IPS-18a (cell line): ENCODE data around the gene PRELP.
"Not testable (repeated sequence)": the region's sequence is repeated elsewhere in the genome, so short reads cannot be mapped to it uniquely, and the experiment has no call there.

ENCODE experiments used
- H3K27ac ChIP-seq: one replicate; pipeline ENCODE4 v1.5.1; 2013; ENCODE audit warnings: low read length
- H3K27me3 ChIP-seq: one replicate; pipeline ENCODE4 v1.6.1; 2013; ENCODE audit warnings: mild to moderate bottlenecking, low read length; ENCODE audit not compliant: control insufficient read depth, insufficient read depth
- H3K36me3 ChIP-seq: one replicate; pipeline ENCODE4 v1.6.1; 2013; ENCODE audit warnings: low read depth, low read length; ENCODE audit not compliant: control insufficient read depth
- H3K4me1 ChIP-seq: one replicate; pipeline ENCODE4 v1.6.1; 2013; ENCODE audit warnings: low read depth, low read length; ENCODE audit not compliant: control insufficient read depth
- H3K4me3 ChIP-seq: one replicate; pipeline ENCODE4 v1.5.1; 2013; ENCODE audit warnings: low read length
- H3K9ac ChIP-seq: one replicate; pipeline ENCODE4 v1.6.1; 2013; ENCODE audit warnings: mild to moderate bottlenecking, low read length, moderate library complexity
- H3K9me3 ChIP-seq: one replicate; pipeline ENCODE4 v1.6.1; 2013; ENCODE audit warnings: low read depth, low read length; ENCODE audit not compliant: control insufficient read depth

The PRELP gene

GRCh38 chr1:203511513-203511912 lies 35.9 kb downstream of the PRELP start:
- no peaks in the 10 kb centered on the region for H3K36me3 ChIP-seq
- no peaks in the 10 kb centered on the region for H3K9me3 ChIP-seq
- H3K4me3 ChIP-seq = no peak overlapping the region
- no peak overlapping the region for H3K9ac ChIP-seq
- H3K4me1 ChIP-seq = peaks cover 50% of the 10 kb centered on the region
- no peak overlapping the region for H3K27ac ChIP-seq
- H3K27me3 ChIP-seq = peaks cover 47% of the 10 kb centered on the region

- H3K4me1 ChIP-seq = peaks cover 48% of the 10 kb centered on the region
- H3K9me3 ChIP-seq = no peaks in the 10 kb centered on the region
- H3K4me3 ChIP-seq = no peak overlapping the region
- H3K27ac ChIP-seq = no peak overlapping the region
- H3K36me3 ChIP-seq = no peaks in the 10 kb centered on the region
- H3K9ac ChIP-seq = no peak overlapping the region
- H3K27me3 ChIP-seq = peaks cover 51% of the 10 kb centered on the region
Measured at GRCh38 chr1:203511930-203512329, 36.3 kb downstream of the PRELP start.

GRCh38 chr1:203512517-203512847 lies 36.9 kb downstream of the PRELP start:
- Histone ChIP-seq H3K4me3 (no peak overlapping the region), H3K27ac (no peak overlapping the region), H3K4me1 (peaks cover 49% of the 10 kb centered on the region), H3K9me3 (no peaks in the 10 kb centered on the region), H3K9ac (no peak overlapping the region), H3K36me3 (no peaks in the 10 kb centered on the region), H3K27me3 (peaks cover 56% of the 10 kb centered on the region)

DNA sequence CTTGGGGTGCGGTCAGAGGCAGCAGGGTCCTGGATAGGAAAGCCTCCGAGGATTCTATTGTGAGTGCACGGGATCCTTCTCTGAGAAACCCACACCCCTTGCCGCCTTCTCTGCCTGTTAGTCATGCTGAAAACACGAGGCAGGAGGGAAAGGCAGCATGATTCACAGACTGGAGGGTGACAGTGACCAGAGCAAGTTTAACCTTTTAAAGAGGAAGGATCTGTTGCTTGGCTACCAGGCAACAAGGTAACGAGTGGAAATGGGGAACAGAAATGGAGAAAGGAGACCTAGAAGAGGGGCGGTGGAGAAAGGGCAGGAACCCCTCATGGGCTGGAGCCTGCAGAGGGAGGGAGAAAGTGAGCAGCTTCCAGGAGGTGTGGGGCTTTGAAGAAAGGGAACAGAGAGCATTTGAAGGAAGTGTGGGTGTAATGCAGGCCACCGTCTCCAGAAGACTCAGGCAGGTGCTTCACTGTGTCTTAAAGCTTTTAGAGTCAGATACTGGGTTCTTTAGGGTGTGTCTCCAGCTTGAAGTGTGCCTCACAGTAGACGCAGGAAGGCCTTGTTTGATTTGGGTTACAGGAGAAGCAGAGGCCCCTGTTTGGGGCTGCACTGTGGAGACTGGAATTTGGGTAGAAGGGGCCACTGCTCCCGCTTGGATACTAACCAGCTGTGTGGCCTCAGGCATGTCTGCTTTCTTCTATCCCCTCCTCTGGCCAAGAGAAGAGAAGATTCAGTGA lies 37.4 kb downstream of the PRELP start:
- Histone ChIP-seq H3K4me1 (peaks cover 48% of the 10 kb centered on the region), H3K9me3 (no peaks in the 10 kb centered on the region), H3K4me3 (no peak overlapping the region), H3K36me3 (no peaks in the 10 kb centered on the region), H3K9ac (no peak overlapping the region), H3K27ac (no peak overlapping the region), H3K27me3 (peaks cover 62% of the 10 kb centered on the region)

DNA sequence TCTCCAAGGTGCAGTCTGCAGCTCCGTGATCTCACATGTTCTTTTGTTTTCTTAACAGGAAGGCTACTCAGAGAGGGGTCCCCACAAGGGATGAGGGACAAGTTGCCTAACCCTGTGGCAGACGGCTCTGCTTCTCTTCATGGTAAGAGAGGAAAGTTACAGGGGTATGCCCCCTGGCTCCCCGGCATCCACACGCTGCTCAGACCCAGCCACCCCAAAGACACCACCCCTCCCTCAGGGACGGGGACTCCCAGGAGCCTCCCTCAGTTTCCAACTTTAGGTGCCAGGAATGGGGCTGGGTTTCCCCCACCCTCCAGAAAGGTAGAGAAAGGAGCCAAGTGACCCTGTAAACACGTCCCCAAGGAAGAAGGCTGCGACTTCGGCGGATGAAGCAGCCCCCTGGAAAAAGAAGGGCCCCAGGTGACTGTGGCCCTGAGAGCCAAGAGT lies 38.0 kb downstream of the PRELP start:
- Histone ChIP-seq H3K9me3 (no peaks in the 10 kb centered on the region), H3K4me3 (peak overlapping the region; percentile 40), H3K9ac (peak overlapping the region; percentile 40), H3K36me3 (no peaks in the 10 kb centered on the region), H3K27ac (no peak overlapping the region), H3K27me3 (peaks cover 68% of the 10 kb centered on the region), H3K4me1 (peaks cover 44% of the 10 kb centered on the region)

- H3K9ac ChIP-seq = no peak overlapping the region
- H3K4me1 ChIP-seq = peaks cover 58% of the 10 kb centered on the region
- peaks cover 91% of the 10 kb centered on the region for H3K27me3 ChIP-seq
- no peak overlapping the region for H3K27ac ChIP-seq
- H3K36me3 ChIP-seq = no peaks in the 10 kb centered on the region
- no peaks in the 10 kb centered on the region for H3K9me3 ChIP-seq
- no peak overlapping the region for H3K4me3 ChIP-seq
Measured at GRCh38 chr1:203516184-203516583, 40.6 kb downstream of the PRELP start.

DNA sequence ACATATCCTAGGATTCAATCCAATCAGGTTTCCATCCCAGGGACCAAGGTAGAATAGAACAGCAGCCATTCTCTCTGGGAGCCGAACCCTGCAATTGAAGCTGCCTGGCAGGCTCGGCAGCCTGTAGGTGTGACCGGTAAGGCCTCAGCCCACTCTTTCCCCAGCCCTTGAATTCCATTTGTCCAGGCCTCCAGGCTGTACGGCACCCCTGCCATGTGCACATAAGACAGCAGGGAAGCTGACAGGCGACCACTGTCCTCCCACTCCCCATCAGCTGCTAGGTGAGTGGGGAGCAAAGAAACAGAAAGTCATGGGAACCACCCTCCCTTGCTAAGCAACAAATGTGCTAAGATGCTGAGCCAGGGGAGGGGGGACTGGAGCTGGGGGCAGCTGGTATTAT lies 41.3 kb downstream of the PRELP start:
- peaks cover 65% of the 10 kb centered on the region for H3K4me1 ChIP-seq
- no peak overlapping the region for H3K4me3 ChIP-seq
- H3K36me3 ChIP-seq = no peaks in the 10 kb centered on the region
- no peak overlapping the region for H3K27ac ChIP-seq
- H3K27me3 ChIP-seq = peaks cover 97% of the 10 kb centered on the region
- H3K9me3 ChIP-seq = no peaks in the 10 kb centered on the region
- no peak overlapping the region for H3K9ac ChIP-seq

DNA sequence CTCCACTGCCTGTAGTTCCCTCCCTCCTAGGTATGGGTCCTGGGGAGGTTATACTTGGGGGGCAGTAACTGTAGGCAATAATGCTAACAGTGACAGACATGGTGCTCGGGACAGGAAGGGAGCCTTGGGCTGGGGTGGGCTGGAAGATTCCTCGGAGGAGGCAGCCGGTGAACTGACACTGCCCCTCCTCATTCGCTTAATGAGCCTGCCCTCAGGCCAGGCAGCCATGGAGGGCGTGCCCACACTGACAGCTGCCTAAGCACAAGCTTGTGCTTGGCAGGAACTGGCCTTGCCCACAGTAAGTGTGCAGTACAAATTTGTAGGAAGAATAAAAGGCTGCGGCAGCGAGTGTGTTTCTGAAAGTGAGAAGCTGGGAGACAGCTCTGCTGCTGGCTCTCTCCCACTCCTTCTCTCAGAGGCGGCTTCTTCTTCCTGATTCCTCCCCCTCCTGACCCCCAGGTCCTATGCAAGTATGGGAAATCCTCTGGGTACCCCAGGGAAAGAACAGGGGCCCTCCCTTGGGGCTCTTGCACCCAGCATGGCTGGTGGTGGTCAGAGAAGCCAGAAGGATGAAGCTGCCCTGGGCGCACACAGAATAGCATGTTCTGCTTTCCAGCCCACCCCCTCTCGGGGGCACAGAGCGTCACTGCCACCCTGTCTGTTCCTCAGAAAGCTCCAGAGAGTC lies 42.0 kb downstream of the PRELP start:
- peaks cover 93% of the 10 kb centered on the region for H3K27me3 ChIP-seq
- H3K9ac ChIP-seq = no peak overlapping the region
- no peak overlapping the region for H3K4me3 ChIP-seq
- no peaks in the 10 kb centered on the region for H3K9me3 ChIP-seq
- H3K27ac ChIP-seq = no peak overlapping the region
- H3K4me1 ChIP-seq = peaks cover 70% of the 10 kb centered on the region
- H3K36me3 ChIP-seq = no peaks in the 10 kb centered on the region

DNA sequence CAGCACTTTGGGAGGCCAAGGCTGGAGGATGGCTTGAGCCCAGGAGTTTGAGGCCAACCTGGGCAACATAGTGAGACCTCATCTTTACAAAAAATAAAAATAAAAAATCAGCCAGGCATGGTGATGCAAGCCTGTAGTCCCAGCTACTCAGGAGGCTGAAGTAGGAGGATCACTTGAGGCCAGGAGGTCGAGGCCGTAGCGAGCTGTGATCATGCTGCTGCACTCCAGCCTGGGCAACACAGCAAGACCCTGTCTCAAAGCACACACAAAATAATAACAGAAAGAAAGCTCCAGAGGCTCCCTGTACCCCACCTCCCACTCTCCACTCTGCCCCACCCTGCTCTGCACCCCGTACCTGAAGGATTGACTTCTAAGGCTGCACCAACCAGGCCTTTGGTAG lies 42.5 kb downstream of the PRELP start:
- H3K4me1 ChIP-seq = peaks cover 68% of the 10 kb centered on the region
- H3K4me3 ChIP-seq, H3K9me3 ChIP-seq, H3K9ac ChIP-seq, H3K27ac ChIP-seq, H3K36me3 ChIP-seq: not testable (repeated sequence)
- H3K27me3 ChIP-seq = peaks cover 87% of the 10 kb centered on the region

GRCh38 chr1:203518541-203518940 lies 42.9 kb downstream of the PRELP start:
- Histone ChIP-seq H3K27me3 (peaks cover 83% of the 10 kb centered on the region), H3K4me3 (peak overlapping the region; percentile 36), H3K4me1 (peaks cover 64% of the 10 kb centered on the region), H3K36me3 (no peaks in the 10 kb centered on the region), H3K9ac (no peak overlapping the region), H3K9me3 (no peaks in the 10 kb centered on the region), H3K27ac (no peak overlapping the region)

GRCh38 chr1:203519053-203519840 lies 43.6 kb downstream of the PRELP start:
- no peaks in the 10 kb centered on the region for H3K36me3 ChIP-seq
- no peak overlapping the region for H3K27ac ChIP-seq
- no peaks in the 10 kb centered on the region for H3K9me3 ChIP-seq
- H3K4me3 ChIP-seq = peak overlapping the region; percentile 36
- H3K9ac ChIP-seq = no peak overlapping the region
- peaks cover 60% of the 10 kb centered on the region for H3K4me1 ChIP-seq
- peaks cover 77% of the 10 kb centered on the region for H3K27me3 ChIP-seq
